Endothelial cell of umbilical vein (primary cell): ENCODE measurements around the gene GPAT3. TPM values are rescaled to one million over a fixed set of nuclear protein-coding genes. Genes with fewer than 3 reads are reported as not detected.

Experiments used
- BruUV-seq: library from RNA; stranded (reverse); fragments of 400-500 nt; replicated peaks from 2 replicates; lab custom pipeline; 2021; lab: Mats Ljungman, UMichigan
- CTCF ChIA-PET: fragments of 300-600, 350-600 bp; sonication (Branson Sonifier 250); formaldehyde crosslinking; loops from one replicate; lab custom pipeline; 2021; ENCODE audit warnings: antibody characterized with exemption, inconsistent platforms; lab: Charles Lee
- POLR2A ChIA-PET: fragments of 300-600, 350-600 bp; sonication (Branson Sonifier 250); formaldehyde crosslinking; loops from one replicate; lab custom pipeline; 2021; ENCODE audit warnings: antibody characterized with exemption, inconsistent platforms; lab: Charles Lee
- DNase-seq: peaks from one replicate; pipeline ENCODE4 v3.0.0-alpha.2; 2011; ENCODE audit warnings: low read depth, low spot score
- FAIRE-seq: peaks from 2 replicates; lab custom pipeline; 2011; peaks lifted over from hg19 to GRCh38; lab: Jason Lieb, UNC
- H2AFZ ChIP-seq: 2 replicates; pipeline ENCODE4 v1.6.0; 2012; ENCODE audit warnings: low read depth, low read length, control low read depth, inconsistent platforms
- H3K27ac ChIP-seq: 2 replicates; pipeline ENCODE4 v1.5.1; 2011; ENCODE audit warnings: low read depth, mild to moderate bottlenecking, control low read depth, low read length, moderate library complexity; ENCODE audit not compliant: insufficient read depth
- H3K27me3 ChIP-seq, 2 experiments: 2 replicates each; pipeline versions ENCODE4 v1.6.0 to v1.6.1; 2011; ENCODE audit warnings: low read length in 2 of 2, mixed read lengths in 1 of 2; ENCODE audit not compliant: control insufficient read depth in 2 of 2, insufficient read depth in 2 of 2
- H3K36me3 ChIP-seq, 2 experiments: 2 replicates in 1 of 2; 3 replicates in 1 of 2; pipeline ENCODE4 v1.5.1; 2011; ENCODE audit warnings: low read length in 2 of 2, mild to moderate bottlenecking in 1 of 2, moderate library complexity in 1 of 2; ENCODE audit not compliant: control insufficient read depth in 2 of 2, insufficient read depth in 2 of 2; ENCODE audit errors: extremely low read depth in 1 of 2
- H3K4me1 ChIP-seq: 3 replicates; pipeline ENCODE4 v1.5.1; 2011; ENCODE audit warnings: mild to moderate bottlenecking, low read length; ENCODE audit not compliant: control insufficient read depth, insufficient read depth; ENCODE audit errors: extremely low read depth
- H3K4me2 ChIP-seq: 2 replicates; pipeline ENCODE4 v1.6.1; 2011; ENCODE audit warnings: low read length, control low read depth, mixed read lengths; ENCODE audit not compliant: insufficient read depth
- H3K4me3 ChIP-seq, 3 experiments: fragments of 200-600 bp in 1 of 3; sonication (generic), shearing (Covaris generic) in 1 of 3; replicated peaks in 1 of 3; 2 replicates each; pipeline ENCODE4 v1.5.1; 2011 to 2016; ENCODE audit warnings: control low read depth in 3 of 3, low read length in 3 of 3, mild to moderate bottlenecking in 2 of 3, inconsistent platforms in 1 of 3, low read depth in 1 of 3, moderate library complexity in 1 of 3; ENCODE audit not compliant: insufficient read depth in 1 of 3
- H3K79me2 ChIP-seq: 2 replicates; pipeline ENCODE4 v1.6.0; 2012; ENCODE audit warnings: low read length, inconsistent platforms; ENCODE audit not compliant: control insufficient read depth, insufficient read depth
- H3K9ac ChIP-seq: replicated peaks from 2 replicates; pipeline ENCODE3; 2011; ENCODE audit warnings: low read length, control low read depth; ENCODE audit not compliant: insufficient read depth; ENCODE audit errors: extremely low read depth
- H3K9me1 ChIP-seq: replicated peaks from 3 replicates; pipeline ENCODE4 v1.6.0; 2011; ENCODE audit warnings: mild to moderate bottlenecking, low read length; ENCODE audit not compliant: control insufficient read depth, insufficient read depth; ENCODE audit errors: extremely low read depth
- H3K9me3 ChIP-seq: replicated peaks from 2 replicates; pipeline ENCODE4 v1.5.1; 2012; ENCODE audit warnings: low read length, inconsistent platforms; ENCODE audit not compliant: control insufficient read depth, insufficient read depth
- H4K20me1 ChIP-seq: replicated peaks from 2 replicates; pipeline ENCODE3; 2011; ENCODE audit warnings: mild to moderate bottlenecking, low read length; ENCODE audit not compliant: control insufficient read depth, insufficient read depth; ENCODE audit errors: extremely low read depth
- CTCF ChIP-seq, 2 donors: IDR thresholded peaks; 1 replicate in 1 of 2; 2 replicates in 1 of 2; pipeline ENCODE4 v1.5.1; 2011; ENCODE audit warnings: low read length in 2 of 2, mild to moderate bottlenecking in 2 of 2, moderate library complexity in 2 of 2, control low read depth in 1 of 2, inconsistent platforms in 1 of 2, low read depth in 1 of 2; ENCODE audit not compliant: insufficient read depth in 1 of 2; ENCODE audit errors: extremely low read depth in 1 of 2
- EZH2 ChIP-seq: IDR thresholded peaks from 2 replicates; pipeline ENCODE4 v1.6.1; 2012; ENCODE audit warnings: borderline replicate concordance, low read depth, mild to moderate bottlenecking, moderate library complexity, low read length, inconsistent platforms; ENCODE audit not compliant: severe bottlenecking
- FOS ChIP-seq: IDR thresholded peaks from 2 replicates; pipeline ENCODE4 v1.6.1; 2011; ENCODE audit warnings: mild to moderate bottlenecking, low read length, moderate library complexity, borderline replicate concordance; ENCODE audit not compliant: insufficient read depth
- GATA2 ChIP-seq: IDR thresholded peaks from 2 replicates; pipeline ENCODE4 v1.7.0; 2011; ENCODE audit warnings: low read depth, mild to moderate bottlenecking, moderate library complexity, mixed read lengths, low read length; ENCODE audit not compliant: insufficient read length, insufficient read depth
- JUN ChIP-seq: IDR thresholded peaks from 2 replicates; pipeline ENCODE4 v1.6.1; 2011; ENCODE audit warnings: borderline replicate concordance, low read depth; ENCODE audit not compliant: insufficient read length, insufficient read depth
- MAX ChIP-seq: IDR thresholded peaks from 2 replicates; pipeline ENCODE4 v1.6.1; 2011; ENCODE audit not compliant: insufficient read depth, insufficient read length
- MYC ChIP-seq: IDR thresholded peaks from one replicate; pipeline ENCODE4 v1.6.1; 2011; ENCODE audit warnings: mild to moderate bottlenecking, low read depth, low read length
- POLR2A ChIP-seq: IDR thresholded peaks from 2 replicates; pipeline ENCODE4 v1.6.1; 2012; ENCODE audit warnings: low read depth, mild to moderate bottlenecking, control low read depth, low read length
- POLR2AphosphoS5 ChIP-seq: IDR thresholded peaks from 2 replicates; pipeline ENCODE4 v1.6.1; 2012; ENCODE audit warnings: low read depth, mild to moderate bottlenecking, control low read depth, low read length, moderate library complexity; ENCODE audit not compliant: insufficient read depth
- dilution Hi-C: fragments of 300-500 bp; cut with MboI; formaldehyde crosslinking; loops from one replicate; pipeline ENCODE4 v1.15.0; 2019; ENCODE audit warnings: low sequenced_read_pairs; ENCODE audit not compliant: extremely low pct_ligation_motif_present
- intact Hi-C: fragments of 100-400 bp; cut with micrococcal nuclease; formaldehyde crosslinking; loops from one replicate; pipeline ENCODE4 v1.10.0; 2022
- polyA plus RNA-seq, 4 experiments: library from polyadenylated mRNA; depleted of rRNA in 3 of 4; stranded (reverse) in 3 of 4; unstranded in 1 of 4; fragments of >200 nt; gene quantifications; 2 replicates each; pipeline versions ENCODE4 v1.2.1 to v1.2.3, GENCODE V29; 2011 to 2012; ENCODE audit warnings: missing spikeins in 1 of 4
- total RNA-seq: library from RNA; stranded (reverse); gene quantifications from 2 replicates; pipeline ENCODE4 v1.2.3, GENCODE V29; 2021

GPAT3 gene
- total and polyA plus RNA-seq, 2 donors (not counting 3 experiments of a cell fraction or from before 2014, with no cell fraction given) = 0.36 to 2.1 TPM

- Histone ChIP-seq H2AFZ (peak overlapping the region; percentile 100), H3K9me3 (no peaks in the 10 kb centered on the region), H3K27me3 (peaks cover 18 to 23% of the 10 kb centered on the region in 2 experiments), H3K4me2 (peak overlapping the region; percentile 90), H3K4me3 (peak overlapping the region; percentile 46 to 76 (median 54)), H3K27ac (no peak overlapping the region), H4K20me1 (no peaks in the 10 kb centered on the region), H3K36me3 (no peaks in the 10 kb centered on the region), H3K9me1 (no peaks in the 10 kb centered on the region), H3K4me1 (peaks cover 13% of the 10 kb centered on the region), H3K79me2 (no peaks in the 10 kb centered on the region), H3K9ac (peak overlapping the region; percentile 34)
- FAIRE-seq (peak; percentile 42), DNase-seq (peak; percentile 23)
- TF ChIP-seq MAX (no peak), POLR2A (no peak), EZH2 (no peak), FOS (no peak), CTCF (IDR thresholded peaks at IDR 0.05; ENCODE audit: extremely low read depth in 1 of 2, insufficient read depth in 1 of 2, low read depth in 1 of 2, low read length in 2 of 2) (no peak), GATA2 (no peak), MYC (no peak), POLR2AphosphoS5 (no peak), JUN (no peak)
- dilution Hi-C loops (no loop called here), intact Hi-C loops (loop anchor here (1.0 kb wide), 1 partner anchor 12 kb away; no protein-coding TSS in a partner anchor)
- POLR2A ChIA-PET = interaction anchor here (0.6 kb wide), 1 partner anchor 38 kb away, joined by 3 read pairs; no protein-coding TSS in a partner anchor
- CTCF ChIA-PET = interaction anchor here (1.0 to 1.7 kb wide), 5 partner anchors 10 to 103 kb away, joined by 3 to 8 read pairs (median 4); partner anchors contain the start of gene ABRAXAS1
- no TSS peak for BruUV-seq
Measured at GRCh38 chr4:83536362-83537272, 709 bp downstream of the GPAT3 start.
